Stimulated activated CD4-positive, alpha-beta T cell treated with anti-CD3 and anti-CD28 coated beads, Interleukin-12 subunit alpha, Interleukin-12 subunit beta, amount 100 ng/mL, for 4 hours (primary cell): ENCODE measurements around the gene STX4.

Source experiments
- DNase-seq: peaks from one replicate; pipeline ENCODE4 v3.0.0-alpha.2; 2020

The STX4 gene

GRCh38 chr16:31085411-31085810 lies 52.1 kb downstream of the STX4 start:
- DNase-seq: no peak

GRCh38 chr16:31085873-31086628 lies 52.7 kb downstream of the STX4 start:
- DNase-seq: no peak

GRCh38 chr16:31086629-31086906 lies 53.2 kb downstream of the STX4 start:
- no peak for DNase-seq

GRCh38 chr16:31087481-31087880 lies 54.1 kb downstream of the STX4 start:
- no peak for DNase-seq

- DNase-seq: no peak
Measured at GRCh38 chr16:31087971-31088370, 54.6 kb downstream of the STX4 start.

GRCh38 chr16:31088459-31089183 lies 55.3 kb downstream of the STX4 start, which contains the start of gene PRSS53:
Gene PRSS53, minus strand, starts transcription at chr16:31088943. Its CDS starts 134 bp downstream, at chr16:31088809.
- DNase-seq: no peak

- no peak for DNase-seq
Measured at GRCh38 chr16:31089199-31089598, 55.8 kb downstream of the STX4 start.
